SU-DHL-6 (cell line): ENCODE measurements around the gene AGBL3.

Experiments
- H2AFZ ChIP-seq: fragments of 200-600 bp; sonication (generic); 2 replicates; pipeline ENCODE4 v1.6.1; 2014; ENCODE audit warnings: low read depth, mild to moderate bottlenecking, moderate library complexity, mixed read lengths, antibody characterized with exemption, low read length; ENCODE audit not compliant: severe bottlenecking
- H3F3A ChIP-seq: fragments of 200-600 bp; shearing (Covaris generic); 2 replicates; pipeline ENCODE4 v1.6.0; 2016; ENCODE audit warnings: antibody characterized with exemption, mild to moderate bottlenecking; ENCODE audit not compliant: insufficient read depth
- H3K27ac ChIP-seq: fragments of 200-600 bp; sonication (generic); 2 replicates; pipeline ENCODE4 v1.5.1; 2016; ENCODE audit warnings: low read depth, mild to moderate bottlenecking, low read length, moderate library complexity, mixed read lengths
- H3K27me3 ChIP-seq: fragments of 200-600 bp; sonication (generic), shearing (Covaris generic); 2 replicates; pipeline ENCODE4 v1.6.0; 2014; ENCODE audit warnings: mild to moderate bottlenecking, low read length
- H3K36me3 ChIP-seq: fragments of 200-600 bp; sonication (generic); 2 replicates; pipeline ENCODE4 v1.6.1; 2014; ENCODE audit warnings: mild to moderate bottlenecking, low read length, mixed read lengths
- H3K4me2 ChIP-seq: fragments of 300-600, 200-600 bp; shearing (Covaris generic), sonication (generic); 2 replicates; pipeline ENCODE4 v1.6.0; 2014; ENCODE audit warnings: low read length, low read depth, mild to moderate bottlenecking; ENCODE audit not compliant: poor library complexity, severe bottlenecking
- H3K4me3 ChIP-seq: fragments of 200-600 bp; sonication (generic); 2 replicates; pipeline ENCODE4 v1.5.1; 2014; ENCODE audit warnings: antibody characterized with exemption, low read length, mild to moderate bottlenecking, mixed read lengths; ENCODE audit not compliant: insufficient read depth, poor library complexity, severe bottlenecking
- H3K79me2 ChIP-seq: fragments of 200-600 bp; sonication (generic); 2 replicates; pipeline ENCODE4 v1.6.1; 2014; ENCODE audit warnings: mild to moderate bottlenecking, low read length, moderate library complexity; ENCODE audit not compliant: insufficient read depth
- H3K9ac ChIP-seq: fragments of 200-600 bp; sonication (generic); 2 replicates; pipeline ENCODE4 v1.7.0; 2014; ENCODE audit warnings: mild to moderate bottlenecking, low read length
- H3K9me2 ChIP-seq: fragments of 200-600 bp; sonication (generic); replicated peaks from 2 replicates; pipeline ENCODE4 v1.6.1; 2014; ENCODE audit warnings: low read length; ENCODE audit not compliant: insufficient read depth
- H3K9me3 ChIP-seq: fragments of 200-600 bp; sonication (generic); 2 replicates; pipeline ENCODE4 v1.6.1; 2014; ENCODE audit warnings: low read length, mixed read lengths; ENCODE audit not compliant: insufficient read depth
- H4K20me1 ChIP-seq: fragments of 200-600 bp; sonication (generic); 2 replicates; pipeline ENCODE4 v1.6.1; 2014; ENCODE audit warnings: low read depth, mild to moderate bottlenecking, antibody characterized with exemption, low read length, moderate library complexity, mixed read lengths
- EZH2phosphoT487 ChIP-seq: fragments of 200-600 bp; sonication (generic), shearing (Covaris generic); conservative IDR thresholded peaks from 2 replicates; pipeline ENCODE4 v1.6.1; 2018; ENCODE audit warnings: mild to moderate bottlenecking, antibody characterized with exemption, low read length, moderate library complexity, mixed read lengths
- TF ChIP-seq, protein P1 (sequence below): fragments of 200-600 bp; sonication (generic); IDR thresholded peaks from one replicate; pipeline ENCODE4 v1.5.1; 2017; ENCODE audit warnings: antibody characterized with exemption, mild to moderate bottlenecking, low read length, moderate library complexity; ENCODE audit not compliant: insufficient read depth, poor library complexity, severe bottlenecking

Gene AGBL3

DNA sequence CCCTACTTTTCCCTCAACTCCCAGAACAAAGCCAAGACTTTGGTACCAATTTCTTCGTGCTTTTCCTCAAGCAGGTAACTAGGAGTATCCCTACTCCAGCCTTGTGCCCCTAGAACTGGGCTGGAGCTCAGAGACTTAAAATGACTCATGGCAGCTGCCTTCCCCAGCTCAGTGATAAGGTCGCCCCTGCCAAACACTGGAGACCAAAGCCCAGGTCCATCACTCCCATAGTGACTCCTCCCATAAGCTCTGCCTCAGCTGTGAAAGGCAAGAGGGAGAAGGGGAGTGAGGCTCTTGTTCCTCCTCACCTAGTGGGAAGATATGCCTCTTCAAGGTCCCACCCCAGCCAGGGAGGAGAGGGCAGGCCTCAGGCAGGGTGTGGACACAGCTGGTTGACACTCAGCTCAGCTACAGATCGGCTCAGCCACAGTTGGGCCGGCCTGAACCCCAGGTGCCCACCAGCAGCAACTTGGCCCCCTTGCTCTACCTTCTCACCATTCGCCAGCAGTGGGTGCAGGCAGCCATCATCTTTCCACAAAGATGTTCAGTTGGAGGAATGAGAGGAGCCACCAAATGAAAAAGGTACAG lies 198.0 kb downstream of the AGBL3 start:
- Histone ChIP-seq H3K4me3 (no peak overlapping the region), H3K79me2 (no peaks in the 10 kb centered on the region), H3F3A (no peaks in the 10 kb centered on the region), H3K9me2 (no peaks in the 10 kb centered on the region), H3K9me3 (peaks cover 28% of the 10 kb centered on the region; the same call in 1 of the 2 replicates), H3K9ac (no peak overlapping the region), H3K27me3 (no peaks in the 10 kb centered on the region), H3K36me3 (peaks cover 5% of the 10 kb centered on the region; the same call in 1 of the 2 replicates), H4K20me1 (no peaks in the 10 kb centered on the region), H2AFZ (no peak overlapping the region), H3K4me2 (no peak overlapping the region), H3K27ac (no peak overlapping the region)
- TF ChIP-seq EZH2phosphoT487, result no peak
- TF ChIP-seq, protein P1, sequence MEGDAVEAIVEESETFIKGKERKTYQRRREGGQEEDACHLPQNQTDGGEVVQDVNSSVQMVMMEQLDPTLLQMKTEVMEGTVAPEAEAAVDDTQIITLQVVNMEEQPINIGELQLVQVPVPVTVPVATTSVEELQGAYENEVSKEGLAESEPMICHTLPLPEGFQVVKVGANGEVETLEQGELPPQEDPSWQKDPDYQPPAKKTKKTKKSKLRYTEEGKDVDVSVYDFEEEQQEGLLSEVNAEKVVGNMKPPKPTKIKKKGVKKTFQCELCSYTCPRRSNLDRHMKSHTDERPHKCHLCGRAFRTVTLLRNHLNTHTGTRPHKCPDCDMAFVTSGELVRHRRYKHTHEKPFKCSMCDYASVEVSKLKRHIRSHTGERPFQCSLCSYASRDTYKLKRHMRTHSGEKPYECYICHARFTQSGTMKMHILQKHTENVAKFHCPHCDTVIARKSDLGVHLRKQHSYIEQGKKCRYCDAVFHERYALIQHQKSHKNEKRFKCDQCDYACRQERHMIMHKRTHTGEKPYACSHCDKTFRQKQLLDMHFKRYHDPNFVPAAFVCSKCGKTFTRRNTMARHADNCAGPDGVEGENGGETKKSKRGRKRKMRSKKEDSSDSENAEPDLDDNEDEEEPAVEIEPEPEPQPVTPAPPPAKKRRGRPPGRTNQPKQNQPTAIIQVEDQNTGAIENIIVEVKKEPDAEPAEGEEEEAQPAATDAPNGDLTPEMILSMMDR, result no peak
